GM21723 (cell line): ENCODE data around the gene LAMB1.
"Not testable (repeated sequence)": the region's sequence is repeated elsewhere in the genome, so short reads cannot be mapped to it uniquely, and the experiment has no call there.

Experiments
- ATAC-seq: cut with Tn5 transposase; IDR thresholded peaks from one replicate; pipeline ENCODE4 v1.9.1; 2021; ENCODE audit warnings: mild to moderate bottlenecking, moderate library complexity; ENCODE audit not compliant: unreplicated experiment

LAMB1 gene

GRCh38 chr7:107922886-107923285 lies 80.1 kb downstream of the LAMB1 start:
- ATAC-seq = no peak

GRCh38 chr7:107921826-107922225 lies 81.1 kb downstream of the LAMB1 start:
- not testable (repeated sequence) for ATAC-seq

- ATAC-seq = no peak
These were observed 82.8 kb downstream of the LAMB1 start for GRCh38 chr7:107920048-107920772.

- ATAC-seq = no peak
These were observed 84.0 kb downstream of the LAMB1 start for GRCh38 chr7:107918948-107919347.

- ATAC-seq = peak; percentile 72
These were observed 85.0 kb downstream of the LAMB1 start for GRCh38 chr7:107917763-107918651.

- ATAC-seq = no peak
These were observed 87.4 kb downstream of the LAMB1 start for GRCh38 chr7:107915541-107915940.

- ATAC-seq = no peak
These were observed 88.1 kb downstream of the LAMB1 start for GRCh38 chr7:107914831-107915230.

GRCh38 chr7:107913851-107914250 lies 89.1 kb downstream of the LAMB1 start:
- no peak for ATAC-seq

- ATAC-seq = no peak
These were observed 91.0 kb downstream of the LAMB1 start for GRCh38 chr7:107911981-107912380.

GRCh38 chr7:107909445-107909844 lies 93.5 kb downstream of the LAMB1 start:
- no peak for ATAC-seq

- no peak for ATAC-seq
These were observed 95.2 kb downstream of the LAMB1 start for GRCh38 chr7:107907790-107908189.

- no peak for ATAC-seq
These were observed 100.6 kb downstream of the LAMB1 start for GRCh38 chr7:107902381-107902780.

- ATAC-seq = no peak
These were observed 102.4 kb downstream of the LAMB1 start for GRCh38 chr7:107900496-107901015.

GRCh38 chr7:107898997-107899594 lies 103.9 kb downstream of the LAMB1 start:
- ATAC-seq = no peak

GRCh38 chr7:107892367-107892741 lies 110.6 kb downstream of the LAMB1 start:
- not testable (repeated sequence) for ATAC-seq

GRCh38 chr7:107891636-107892366 lies 111.2 kb downstream of the LAMB1 start:
- ATAC-seq = peak; percentile 37

- ATAC-seq = peak; percentile 99
These were observed 111.9 kb downstream of the LAMB1 start, which contains the start of gene DLD for GRCh38 chr7:107890962-107891635. TSS of gene DLD (plus strand) at chr7:107891183. CDS start at chr7:107891251, 68 bp downstream.

GRCh38 chr7:107890493-107890961 lies 112.4 kb downstream of the LAMB1 start:
- peak; percentile 12 for ATAC-seq

GRCh38 chr7:107889992-107890391 lies 113.0 kb downstream of the LAMB1 start:
- no peak for ATAC-seq

GRCh38 chr7:107887827-107888226 lies 115.1 kb downstream of the LAMB1 start:
- ATAC-seq = not testable (repeated sequence)
